ENCODE results near the gene RRM2. TPM values are rescaled to one million over a fixed set of nuclear protein-coding genes. Genes with fewer than 3 reads are reported as not detected.

RRM2 gene
- total RNA-seq, 1 experiment from 2014 or later = 137 TPM

- no peak for DNase-seq (ENCODE audit: low spot score)
Measured at GRCh38 chr2:10171006-10171800, 48.7 kb downstream of the RRM2 start.

- DNase-seq (ENCODE audit: low spot score) = no peak
Measured at GRCh38 chr2:10172033-10172871, 49.7 kb downstream of the RRM2 start.

- DNase-seq (ENCODE audit: low spot score) = no peak
Measured at GRCh38 chr2:10173258-10174005, 50.9 kb downstream of the RRM2 start.

- no peak for DNase-seq (ENCODE audit: low spot score)
Measured at GRCh38 chr2:10174173-10174572, 51.6 kb downstream of the RRM2 start.

- no peak for DNase-seq (ENCODE audit: low spot score)
Measured at GRCh38 chr2:10175441-10175840, 52.9 kb downstream of the RRM2 start.

GRCh38 chr2:10178751-10179150 lies 56.2 kb downstream of the RRM2 start:
- no peak for DNase-seq (ENCODE audit: low spot score)

- no peak for DNase-seq (ENCODE audit: low spot score)
Measured at GRCh38 chr2:10179422-10179821, 56.9 kb downstream of the RRM2 start.

- no peak for DNase-seq (ENCODE audit: low spot score)
Measured at GRCh38 chr2:10180229-10180628, 57.7 kb downstream of the RRM2 start.

Other genes with a start within 250 kb of the RRM2 start
- 0.57 and 3.8 TPM in 2 replicates for gene GRHL1, start 171.0 kb upstream of the RRM2 start, total RNA-seq (2014; rRNA removed; shearing (Covaris generic))
- gene KLF11, start 79.2 kb upstream of the RRM2 start, total RNA-seq (2014; rRNA removed; shearing (Covaris generic)) = 18.7 and 21.4 TPM in 2 replicates
- 4.0 and 5.9 TPM in 2 replicates for gene CYS1, start 42.3 kb upstream of the RRM2 start, total RNA-seq (2014; rRNA removed; shearing (Covaris generic))
- 101 and 102 TPM in 2 replicates for gene HPCAL1, start 180.2 kb downstream of the RRM2 start, total RNA-seq (2014; rRNA removed; shearing (Covaris generic))